ENCODE data around the gene CACNA1A. TPM values are rescaled to one million over a fixed set of nuclear protein-coding genes. Genes with fewer than 3 reads are reported as not detected.

Gene CACNA1A
- total RNA-seq, 1 donor from 2014 or later: 16.5 TPM

GRCh38 chr19:13286195-13286985 is 219.9 kb downstream of the CACNA1A start:
- no peaks in the 10 kb centered on the region for H4K20me1 ChIP-seq (ENCODE audit: low read depth)
- peaks cover 5% of the 10 kb centered on the region for H3K4me1 ChIP-seq
- Mint-ChIP-seq H3K9me3 (no peaks in the 10 kb centered on the region), H3K36me3 (no peaks in the 10 kb centered on the region), H3K4me3 (no peak overlapping the region), H3K4me1 (peaks cover 17% of the 10 kb centered on the region), H3K27ac (no peak overlapping the region), H3K27me3 (ENCODE audit: insufficient read depth, low read depth) (peaks cover 13% of the 10 kb centered on the region)
- H3K36me3 ChIP-seq: no peaks in the 10 kb centered on the region
- H3K9ac ChIP-seq: no peak overlapping the region
- DNase-seq (ENCODE audit: low spot score): no peak
- no peak overlapping the region for H3K27ac ChIP-seq
- no peaks in the 10 kb centered on the region for H3F3A ChIP-seq (ENCODE audit: low read depth)
- no peak overlapping the region for H3K4me2 ChIP-seq
- no peak overlapping the region for H3K4me3 ChIP-seq
- no peak overlapping the region for H2AFZ ChIP-seq (replicated peaks)
- TF ChIP-seq EZH2phosphoT487 (IDR thresholded peaks at IDR 0.05): no peak
- no peak for TF ChIP-seq EZH2 (IDR thresholded peaks at IDR 0.05)
- no peak for TF ChIP-seq CTCF (IDR thresholded peaks at IDR 0.05)
- H3K79me2 ChIP-seq (ENCODE audit: low read depth): no peaks in the 10 kb centered on the region
- H3K27me3 ChIP-seq: no peaks in the 10 kb centered on the region
- H3K9me3 ChIP-seq (ENCODE audit: low read depth): no peaks in the 10 kb centered on the region

- Histone ChIP-seq H3K9ac (no peak overlapping the region), H3K79me2 (ENCODE audit: low read depth) (no peaks in the 10 kb centered on the region), H4K20me1 (ENCODE audit: low read depth) (no peaks in the 10 kb centered on the region), H3K4me3 (no peak overlapping the region), H3K4me2 (no peak overlapping the region), H3K27me3 (no peaks in the 10 kb centered on the region), H3K4me1 (peaks cover 5% of the 10 kb centered on the region), H3K27ac (no peak overlapping the region), H2AFZ (replicated peaks) (no peak overlapping the region), H3F3A (ENCODE audit: low read depth) (no peaks in the 10 kb centered on the region), H3K9me3 (ENCODE audit: low read depth) (no peaks in the 10 kb centered on the region), H3K36me3 (no peaks in the 10 kb centered on the region)
- Mint-ChIP-seq H3K27me3 (ENCODE audit: insufficient read depth, low read depth) (peaks cover 15% of the 10 kb centered on the region), H3K27ac (no peak overlapping the region), H3K4me3 (no peak overlapping the region), H3K9me3 (no peaks in the 10 kb centered on the region), H3K36me3 (no peaks in the 10 kb centered on the region), H3K4me1 (peaks cover 17% of the 10 kb centered on the region)
- no peak for TF ChIP-seq CTCF (IDR thresholded peaks at IDR 0.05)
- no peak for TF ChIP-seq EZH2phosphoT487 (IDR thresholded peaks at IDR 0.05)
- TF ChIP-seq EZH2 (IDR thresholded peaks at IDR 0.05): no peak
- no peak for DNase-seq (ENCODE audit: low spot score)
Measured at GRCh38 chr19:13284929-13285928, 221.1 kb downstream of the CACNA1A start.

GRCh38 chr19:13283871-13284270 is 222.4 kb downstream of the CACNA1A start:
- no peak overlapping the region for H3K27ac Mint-ChIP-seq
- peaks cover 3% of the 10 kb centered on the region for H3K4me1 ChIP-seq
- H3K4me3 Mint-ChIP-seq: no peak overlapping the region
- no peak for DNase-seq (ENCODE audit: low spot score)
- no peaks in the 10 kb centered on the region for H4K20me1 ChIP-seq (ENCODE audit: low read depth)
- H3K27ac ChIP-seq: no peak overlapping the region
- peaks cover 15% of the 10 kb centered on the region for H3K27me3 Mint-ChIP-seq (ENCODE audit: insufficient read depth, low read depth)
- H3K4me2 ChIP-seq: no peak overlapping the region
- H3K36me3 ChIP-seq: no peaks in the 10 kb centered on the region
- no peak overlapping the region for H3K9ac ChIP-seq
- no peak for TF ChIP-seq EZH2phosphoT487 (IDR thresholded peaks at IDR 0.05)
- no peak for TF ChIP-seq EZH2 (IDR thresholded peaks at IDR 0.05)
- no peak for TF ChIP-seq CTCF (IDR thresholded peaks at IDR 0.05)
- no peaks in the 10 kb centered on the region for H3K9me3 ChIP-seq (ENCODE audit: low read depth)
- H3K36me3 Mint-ChIP-seq: no peaks in the 10 kb centered on the region
- no peak overlapping the region for H2AFZ ChIP-seq (replicated peaks)
- peaks cover 14% of the 10 kb centered on the region for H3K4me1 Mint-ChIP-seq
- no peaks in the 10 kb centered on the region for H3K9me3 Mint-ChIP-seq
- no peaks in the 10 kb centered on the region for H3F3A ChIP-seq (ENCODE audit: low read depth)
- no peaks in the 10 kb centered on the region for H3K27me3 ChIP-seq
- H3K4me3 ChIP-seq: no peak overlapping the region
- H3K79me2 ChIP-seq (ENCODE audit: low read depth): no peaks in the 10 kb centered on the region

All from neural progenitor cell (in vitro differentiated cells).